Thoracic aorta endothelial cell (primary cell): Measurements from ENCODE around the gene RGS9. TPM values are rescaled to one million over a fixed set of nuclear protein-coding genes. Genes with fewer than 3 reads are reported as not detected.

Experiments
- small RNA-seq: library from RNA; depleted of rRNA; stranded (forward); fragments of <200 nt; gene quantifications from one replicate; pipeline ENCODE3, GENCODE V24; 2012
- total RNA-seq: library from RNA; depleted of rRNA; stranded (reverse); fragments of >200 nt; gene quantifications from 2 replicates; pipeline ENCODE4 v1.2.3, GENCODE V29; 2012

The RGS9 gene
- 1.1 and 1.4 TPM in 2 replicates for total RNA-seq

GRCh38 chr17:65137021-65137939, at the start of gene RGS9:
TSS of gene RGS9 (plus strand) at chr17:65137370. CDS start at chr17:65137541, 171 bp downstream.

Small RNAs within 50 kb of the gene (small RNA-seq; reads per million reads assigned to genes)
- not detected for gene AC060771.1

Other genes with a start within 250 kb of the RGS9 start
- gene LRRC37A3, start 217.9 kb upstream of the RGS9 start, total RNA-seq, result 8.1 and 13.3 TPM in 2 replicates
- gene GNA13, start 80.6 kb upstream of the RGS9 start, total RNA-seq, result 82.7 and 98.3 TPM in 2 replicates